ENCODE results near the gene THAP10.
"Not testable (repeated sequence)": the region's sequence is repeated elsewhere in the genome, so short reads cannot be mapped to it uniquely, and the experiment has no call there.

Gene THAP10

GRCh38 chr15:70892002-70892911 is at the start of gene THAP10, which contains the start of gene LRRC49:
Gene THAP10, minus strand, starts transcription at chr15:70892433. Its CDS starts 161 bp downstream, at chr15:70892272.
Gene LRRC49, plus strand, starts transcription at chr15:70892826. Its CDS starts 69 bp downstream, at chr15:70892895.
- peak; percentile 8 to 19 for DNase-seq

GRCh38 chr15:70936326-70936725 is 44.1 kb upstream of the THAP10 start:
- no peak for DNase-seq

- DNase-seq, result no peak
Measured at GRCh38 chr15:70935631-70936030, 43.4 kb upstream of the THAP10 start.

- DNase-seq, result no peak
Measured at GRCh38 chr15:70933411-70933810, 41.2 kb upstream of the THAP10 start.

GRCh38 chr15:70932397-70932796 is 40.2 kb upstream of the THAP10 start:
- no peak for DNase-seq

- DNase-seq, result no peak
Measured at GRCh38 chr15:70931821-70932220, 39.6 kb upstream of the THAP10 start.

- not testable (repeated sequence) for DNase-seq
Measured at GRCh38 chr15:70926914-70927313, 34.7 kb upstream of the THAP10 start.

GRCh38 chr15:70923311-70924080 is 31.3 kb upstream of the THAP10 start:
- DNase-seq, result no peak

GRCh38 chr15:70922119-70922518 is 29.9 kb upstream of the THAP10 start:
- DNase-seq, result no peak

GRCh38 chr15:70920981-70921696 is 28.9 kb upstream of the THAP10 start:
- DNase-seq, result no peak

GRCh38 chr15:70917955-70918354 is 25.7 kb upstream of the THAP10 start:
- DNase-seq, result no peak

GRCh38 chr15:70916531-70916930 is 24.3 kb upstream of the THAP10 start:
- DNase-seq, result no peak

- DNase-seq, result no peak
Measured at GRCh38 chr15:70912187-70912586, 20.0 kb upstream of the THAP10 start.

- no peak for DNase-seq
Measured at GRCh38 chr15:70910958-70911357, 18.7 kb upstream of the THAP10 start.

- no peak for DNase-seq
Measured at GRCh38 chr15:70907784-70908471, 15.7 kb upstream of the THAP10 start.

- DNase-seq, result no peak
Measured at GRCh38 chr15:70906842-70907241, 14.6 kb upstream of the THAP10 start.

- DNase-seq, result no peak
Measured at GRCh38 chr15:70902107-70902506, 9.9 kb upstream of the THAP10 start.

GRCh38 chr15:70892912-70893560 is 803 bp upstream of the THAP10 start:
- no peak for DNase-seq

GRCh38 chr15:70882361-70882760 is 9.9 kb downstream of the THAP10 start:
- no peak for DNase-seq

GRCh38 chr15:70880781-70881180 is 11.5 kb downstream of the THAP10 start:
- no peak for DNase-seq

GRCh38 chr15:70879401-70879800 is 12.8 kb downstream of the THAP10 start:
- no peak for DNase-seq

GRCh38 chr15:70876683-70877082 is 15.6 kb downstream of the THAP10 start:
- DNase-seq, result no peak

Measured in stimulated activated CD4-positive, alpha-beta T cell treated with anti-CD3 and anti-CD28 coated beads, Interleukin-4, amount 100 ng/mL, for 4 hours (primary cell).